GM19043 (cell line): Measurements from ENCODE around the gene MAP2K5.

ENCODE experiments used
- ATAC-seq: cut with Tn5 transposase; IDR thresholded peaks from one replicate; pipeline ENCODE4 v1.9.1; 2021; ENCODE audit warnings: low read depth; ENCODE audit not compliant: unreplicated experiment

Gene MAP2K5

GRCh38 chr15:67829647-67830504 lies 287.4 kb downstream of the MAP2K5 start:
- ATAC-seq = no peak

GRCh38 chr15:67831363-67831762 lies 288.9 kb downstream of the MAP2K5 start:
- no peak for ATAC-seq

- no peak for ATAC-seq
These were observed 289.6 kb downstream of the MAP2K5 start for GRCh38 chr15:67832031-67832551.

- no peak for ATAC-seq
These were observed 290.6 kb downstream of the MAP2K5 start for GRCh38 chr15:67832897-67833709.

GRCh38 chr15:67833710-67834511 lies 291.4 kb downstream of the MAP2K5 start:
- no peak for ATAC-seq

GRCh38 chr15:67834581-67835296 lies 292.2 kb downstream of the MAP2K5 start:
- ATAC-seq = no peak

GRCh38 chr15:67835297-67836133 lies 293.0 kb downstream of the MAP2K5 start:
- ATAC-seq = no peak

- ATAC-seq = no peak
These were observed 293.6 kb downstream of the MAP2K5 start for GRCh38 chr15:67836134-67836455.

GRCh38 chr15:67836477-67836876 lies 294.0 kb downstream of the MAP2K5 start:
- ATAC-seq = no peak

GRCh38 chr15:67836955-67837354 lies 294.5 kb downstream of the MAP2K5 start:
- ATAC-seq = no peak

- ATAC-seq = no peak
These were observed 296.4 kb downstream of the MAP2K5 start for GRCh38 chr15:67838789-67839332.

- ATAC-seq = no peak
These were observed 297.0 kb downstream of the MAP2K5 start for GRCh38 chr15:67839499-67839928.

GRCh38 chr15:67839929-67840748 lies 297.6 kb downstream of the MAP2K5 start, which contains the start of gene RNU6-1:
RNU6-1 (minus strand) TSS chr15:67840045.
- ATAC-seq = peak; percentile 74

- no peak for ATAC-seq
These were observed 298.4 kb downstream of the MAP2K5 start for GRCh38 chr15:67840749-67841512.

GRCh38 chr15:67841513-67841762 lies 298.9 kb downstream of the MAP2K5 start:
- ATAC-seq = no peak

- ATAC-seq = no peak
These were observed 300.6 kb downstream of the MAP2K5 start for GRCh38 chr15:67843092-67843501.

- ATAC-seq = no peak
These were observed 301.3 kb downstream of the MAP2K5 start for GRCh38 chr15:67843571-67844387.
